GM19468 (cell line): ENCODE data around the gene LRRC66.

ENCODE experiments used
- ATAC-seq: cut with Tn5 transposase; IDR thresholded peaks from one replicate; pipeline ENCODE4 v1.9.1; 2021; ENCODE audit warnings: mild to moderate bottlenecking, moderate library complexity, moderate number of reproducible peaks; ENCODE audit not compliant: unreplicated experiment; ENCODE audit errors: extremely low read depth

Gene LRRC66

DNA sequence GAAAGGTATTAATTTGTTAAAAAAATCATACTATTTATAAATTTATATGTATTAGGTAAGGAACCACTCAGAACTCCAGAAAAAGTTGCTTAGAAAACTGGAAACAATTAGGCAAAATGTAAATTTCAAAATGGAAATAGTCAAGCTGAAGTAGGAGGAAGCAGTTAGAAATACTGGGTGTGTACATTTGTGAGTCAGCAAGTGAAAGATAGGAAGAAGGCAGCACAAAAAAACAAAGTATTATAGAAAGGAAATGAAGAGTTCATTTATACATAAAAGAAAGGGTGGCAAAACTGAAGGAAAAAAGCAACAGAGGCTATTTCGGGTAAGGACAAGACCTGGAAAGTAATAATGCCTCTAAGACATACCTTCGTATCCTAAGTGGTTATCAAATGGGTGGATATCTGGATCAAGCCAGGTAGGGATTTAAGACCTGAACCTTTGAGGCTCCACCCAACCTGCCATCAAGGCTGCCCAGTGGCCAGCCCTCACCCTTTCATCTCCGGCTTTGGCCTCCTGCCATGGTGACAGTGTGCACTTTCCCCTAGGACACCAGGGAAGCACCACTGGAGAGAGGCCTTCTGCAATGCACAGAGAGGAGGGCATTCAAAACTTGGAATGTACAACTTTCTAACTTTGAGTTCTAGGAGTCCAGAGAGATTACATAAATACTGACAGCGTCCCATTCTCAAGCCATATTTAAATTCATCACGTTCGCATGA is at the start of gene LRRC66:
Gene LRRC66, minus strand, starts transcription at position 428 of the 722 bp plus-strand sequence. CDS start 2,750 bp downstream, outside the sequence.
- ATAC-seq = no peak

GRCh38 chr4:52069571-52069970 is 49.4 kb upstream of the LRRC66 start:
- no peak for ATAC-seq

- no peak for ATAC-seq
Observed at GRCh38 chr4:52059372-52059771, 39.2 kb upstream of the LRRC66 start.

DNA sequence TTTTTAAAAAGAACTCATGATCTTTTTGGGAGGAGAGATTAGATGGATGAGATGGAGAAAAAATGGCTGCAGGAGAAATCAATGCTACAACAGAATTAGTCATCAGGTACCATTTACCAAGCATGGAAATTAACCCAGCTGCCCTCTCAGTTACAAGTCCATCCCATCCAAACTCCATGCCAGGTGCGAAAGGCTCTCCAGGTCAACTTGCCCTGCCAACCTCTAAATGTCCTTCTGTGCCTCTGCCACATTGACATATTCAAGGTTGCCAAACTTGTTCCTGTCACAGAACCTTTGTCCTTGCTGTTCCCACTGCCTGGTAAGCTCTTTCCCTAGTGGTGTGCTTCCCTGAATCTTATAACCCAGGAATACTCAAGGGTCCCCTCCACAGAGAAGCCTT is 38.1 kb upstream of the LRRC66 start:
- ATAC-seq = no peak

GRCh38 chr4:52057196-52057595 is 37.0 kb upstream of the LRRC66 start:
- no peak for ATAC-seq

GRCh38 chr4:52054254-52054653 is 34.1 kb upstream of the LRRC66 start:
- ATAC-seq = no peak

DNA sequence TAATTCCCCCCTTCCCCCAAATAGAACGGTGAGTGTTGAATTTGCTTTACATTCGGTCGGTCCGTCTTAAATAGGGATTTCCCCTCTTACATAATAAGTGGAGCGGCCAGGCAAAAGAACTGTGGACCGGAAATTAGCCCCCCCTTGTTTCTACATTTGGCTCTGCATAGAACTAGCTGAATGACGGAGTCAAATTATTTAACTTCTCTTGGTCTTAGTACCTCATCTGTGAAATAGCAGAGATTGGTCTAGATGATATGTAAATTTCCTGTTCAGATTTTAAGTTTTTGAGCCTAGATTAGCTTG is 32.3 kb upstream of the LRRC66 start:
- peak; percentile 72 for ATAC-seq

DNA sequence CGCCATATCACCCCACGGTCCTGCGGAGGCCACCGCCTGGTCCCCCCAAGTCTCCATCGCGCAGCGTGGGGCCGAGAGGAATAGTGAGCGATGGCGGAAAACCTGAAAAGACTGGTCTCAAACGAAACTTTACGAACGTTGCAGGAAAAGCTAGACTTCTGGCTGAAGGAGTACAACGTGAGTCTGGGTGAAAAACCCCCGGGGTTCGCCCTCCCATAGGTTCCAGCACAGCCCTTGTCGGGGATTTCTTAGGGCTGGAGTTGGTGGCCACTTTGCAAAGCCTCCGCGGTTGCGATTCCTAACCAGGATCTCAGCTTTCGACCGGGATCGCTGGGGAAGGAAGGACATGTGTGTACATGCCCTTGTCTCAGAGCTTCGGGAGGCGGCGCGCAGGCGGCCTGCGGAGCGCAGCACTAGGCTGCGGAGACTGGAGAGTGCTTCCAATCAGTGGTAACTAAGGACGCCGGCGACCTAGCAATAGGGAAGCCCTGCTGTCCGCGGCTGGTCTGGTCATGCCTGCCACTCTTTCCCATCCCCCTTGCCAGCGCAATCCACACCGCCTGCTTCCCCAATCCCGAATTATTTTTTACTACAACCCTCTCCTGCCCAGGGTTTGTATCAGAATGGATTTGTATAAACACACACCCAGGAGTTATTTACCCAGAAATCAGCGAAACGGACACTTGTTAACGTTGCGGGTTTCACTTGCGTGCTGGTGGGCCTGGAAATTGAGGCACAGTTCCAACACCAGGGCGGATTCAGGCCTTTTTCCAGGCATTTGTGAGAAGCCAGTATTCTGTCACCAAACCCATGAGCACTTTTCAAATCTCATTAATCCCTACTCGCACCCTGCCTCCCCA is 31.7 kb upstream of the LRRC66 start:
- no peak for ATAC-seq

- no peak for ATAC-seq
Observed at GRCh38 chr4:52051213-52051614, 31.1 kb upstream of the LRRC66 start, which contains the start of gene SPATA18. TSS of gene SPATA18 (plus strand) at chr4:52051304. CDS start at chr4:52051705, 401 bp downstream.

DNA sequence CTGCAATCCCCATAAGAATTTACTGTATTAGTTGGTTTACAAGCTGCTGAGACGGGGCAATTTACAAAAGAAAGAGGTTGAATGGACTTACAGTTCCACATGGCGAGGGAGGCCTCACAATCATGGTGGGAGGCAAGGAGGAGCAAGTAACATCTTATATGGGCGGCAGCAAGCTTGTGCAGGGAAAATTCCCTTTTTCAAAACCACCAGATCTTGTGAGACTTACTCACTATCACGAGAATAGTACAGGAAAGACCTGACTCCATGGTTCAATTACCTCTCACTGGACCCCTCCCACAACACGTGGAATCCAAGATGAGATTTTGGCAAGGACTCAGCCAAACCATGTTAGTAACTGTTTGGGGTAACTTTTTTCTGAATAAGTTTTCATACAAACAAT is 29.1 kb upstream of the LRRC66 start:
- no peak for ATAC-seq

GRCh38 chr4:52045028-52045427 is 24.9 kb upstream of the LRRC66 start:
- ATAC-seq = no peak

DNA sequence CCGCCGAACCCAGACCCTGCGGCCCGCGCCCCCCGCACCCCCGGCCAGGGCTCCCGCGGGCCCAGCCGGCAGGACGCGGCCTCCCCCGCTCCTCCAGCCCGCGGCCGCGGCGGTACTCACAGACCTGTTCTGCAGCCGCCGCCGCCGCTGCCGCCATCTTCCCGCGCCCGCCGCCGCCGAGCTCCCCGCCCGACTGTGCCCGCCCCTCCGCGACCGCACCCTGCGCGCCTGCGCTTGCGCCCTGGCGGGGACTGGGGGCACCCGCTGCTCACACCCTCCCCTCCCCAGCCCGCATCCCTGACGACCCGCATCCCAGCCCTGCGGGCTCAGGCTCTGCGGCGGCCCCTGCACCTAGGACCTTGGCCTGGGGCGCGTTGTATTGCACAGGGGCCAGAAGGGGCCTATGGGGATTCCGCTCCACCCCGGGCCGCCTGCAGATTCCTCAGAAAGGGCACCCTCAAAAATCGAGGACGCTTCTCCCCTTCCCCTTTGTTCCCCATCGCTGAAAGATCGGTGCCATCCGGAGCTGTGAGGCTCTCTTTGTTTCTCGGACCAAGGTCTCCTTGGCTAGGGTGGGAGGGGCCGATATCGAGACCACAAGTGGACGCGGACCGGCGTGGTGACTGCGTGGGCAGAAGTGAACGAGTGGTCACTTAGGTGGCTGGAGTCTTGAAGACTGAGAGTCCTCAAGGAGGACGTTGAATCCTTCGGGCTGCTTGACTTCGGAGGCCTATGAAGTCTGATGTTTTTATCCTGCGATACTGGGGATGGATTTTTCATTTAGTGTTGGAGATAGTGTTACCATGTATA is 18.1 kb upstream of the LRRC66 start, which contains the start of gene SGCB:
Gene SGCB, minus strand, starts transcription at position 197 of the 810 bp plus-strand sequence. Its CDS starts 40 bp downstream, at position 157.
- peak; percentile 31 for ATAC-seq

GRCh38 chr4:52037689-52038102 is 17.5 kb upstream of the LRRC66 start:
- ATAC-seq = peak; percentile 24

- no peak for ATAC-seq
Observed at GRCh38 chr4:52036886-52037530, 16.8 kb upstream of the LRRC66 start.

- no peak for ATAC-seq
Observed at GRCh38 chr4:52035190-52035589, 15.0 kb upstream of the LRRC66 start.

- ATAC-seq = no peak
Observed at GRCh38 chr4:52032005-52032404, 11.8 kb upstream of the LRRC66 start.

DNA sequence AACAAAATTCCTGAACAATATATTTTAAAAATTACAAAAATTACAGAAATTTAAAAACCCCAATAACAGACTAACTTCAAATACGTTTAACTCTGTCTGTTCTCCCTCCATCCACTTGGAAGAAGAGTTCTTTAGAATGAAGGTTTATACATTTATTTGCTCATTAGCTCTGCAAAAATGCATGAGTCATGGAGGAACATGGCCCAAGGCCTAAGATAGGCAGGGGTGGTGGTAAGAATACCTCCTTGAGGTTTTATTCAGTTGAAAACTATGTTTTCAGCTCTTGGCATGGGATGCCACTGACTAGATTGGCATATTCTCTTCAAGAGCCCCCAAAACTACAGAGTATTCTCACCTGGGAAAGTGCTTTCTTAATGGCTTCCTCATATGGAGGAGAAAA is 8.8 kb upstream of the LRRC66 start:
- no peak for ATAC-seq

DNA sequence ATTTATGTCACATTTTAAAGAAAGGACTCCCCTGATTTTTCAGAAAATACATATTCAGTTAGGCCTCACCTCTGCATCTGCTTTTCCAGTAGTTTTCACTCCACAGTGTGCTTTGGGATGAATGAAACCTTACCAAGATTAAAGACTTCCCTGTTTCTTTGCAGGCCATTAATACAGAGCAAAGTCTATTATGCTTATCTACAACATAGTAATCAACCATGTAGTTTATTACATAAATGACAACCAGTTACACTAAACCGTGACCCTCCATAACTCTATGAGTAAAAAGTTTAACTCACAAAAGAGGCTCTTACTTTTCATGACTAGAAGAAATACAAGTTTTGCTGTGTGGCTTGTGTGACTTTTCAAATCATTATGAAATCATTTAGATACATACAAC is 2.3 kb downstream of the LRRC66 start:
- ATAC-seq = no peak

DNA sequence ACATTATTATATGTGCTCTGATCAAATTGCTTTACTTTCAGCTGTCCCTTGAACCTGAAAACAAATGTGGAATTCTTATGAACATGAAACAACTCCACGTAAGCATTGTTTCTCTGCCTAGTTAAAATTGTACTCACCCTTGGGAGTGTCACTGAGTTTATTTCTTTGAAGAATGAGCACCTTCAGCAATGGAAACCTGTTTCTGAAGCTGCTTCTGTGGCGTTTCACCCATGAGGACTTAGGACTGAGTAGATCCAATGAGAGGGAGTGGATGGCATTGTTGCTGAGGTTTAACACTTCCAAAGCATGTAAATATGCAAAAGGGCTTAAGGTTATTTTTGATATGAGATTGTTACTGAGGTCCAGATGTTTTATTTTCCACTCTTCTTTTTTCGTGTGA is 3.2 kb downstream of the LRRC66 start:
- no peak for ATAC-seq

- ATAC-seq = no peak
Observed at GRCh38 chr4:52015366-52015765, 4.8 kb downstream of the LRRC66 start.
